K562 (cell line): ENCODE results near the gene CDCP1. TPM values are rescaled to one million over a fixed set of nuclear protein-coding genes. Genes with fewer than 3 reads are reported as not detected.

Experiments used
- BACH1 ChIP-seq: fragments of 200-800 bp; sonication (Bioruptor generic); IDR thresholded peaks from 2 replicates; pipeline ENCODE4 v1.6.1; 2016; ENCODE audit warnings: missing genetic modification characterization, missing compliant biosample characterization
- CEBPB ChIP-seq: fragments of 450-650 bp; IDR thresholded peaks from 2 replicates; pipeline ENCODE4 v1.6.1; 2016; ENCODE audit warnings: missing genetic modification characterization, missing compliant biosample characterization
- HOXB6 ChIP-seq: fragments of 250-450 bp; sonication (Bioruptor Pico); IDR thresholded peaks from 2 replicates; pipeline ENCODE4 v1.5.1; 2022; ENCODE audit warnings: mild to moderate bottlenecking, borderline replicate concordance
- MAZ ChIP-seq, 2 experiments: fragments of 450-650 bp in 1 of 2; sonication (generic) in 1 of 2; formaldehyde crosslinking; IDR thresholded peaks in 1 of 2; conservative IDR thresholded peaks in 1 of 2; 2 replicates each; pipeline versions ENCODE4 v1.4.0 to v1.5.0; 2020; ENCODE audit warnings: mild to moderate bottlenecking in 1 of 2, missing genetic modification reagents in 1 of 2
- MCM3 ChIP-seq: fragments of 450-650 bp; IDR thresholded peaks from 2 replicates; pipeline ENCODE4 v1.6.1; 2016
- RBFOX2 ChIP-seq: fragments of 200-400 bp; formaldehyde crosslinking; IDR thresholded peaks from 2 replicates; pipeline ENCODE4 v1.6.1; 2017; ENCODE audit warnings: low read depth, mild to moderate bottlenecking, low read length, moderate library complexity
- SP2 ChIP-seq: IDR thresholded peaks from 2 replicates; pipeline ENCODE4 v1.6.1; 2011; ENCODE audit warnings: mild to moderate bottlenecking, low read depth, low read length, moderate library complexity; ENCODE audit not compliant: poor library complexity, severe bottlenecking; ENCODE audit errors: extremely low read depth
- SRSF9 ChIP-seq: fragments of 200-400 bp; formaldehyde crosslinking; IDR thresholded peaks from 2 replicates; pipeline ENCODE4 v1.6.1; 2017; ENCODE audit warnings: low read depth, low read length, borderline replicate concordance
- ZNF175 ChIP-seq: fragments of 200-800 bp; sonication (Bioruptor generic); IDR thresholded peaks from 2 replicates; pipeline ENCODE4 v1.6.1; 2016; ENCODE audit warnings: low read depth, mild to moderate bottlenecking, missing genetic modification characterization, missing compliant biosample characterization
- polyA plus RNA-seq, 8 experiments: library from polyadenylated mRNA; depleted of rRNA in 4 of 8; stranded (reverse) in 5 of 8; unstranded in 3 of 8; fragments of >200 nt; fragmentation: Nextera tagmentation in 2 of 8; fragmentation: Illumina TruSeq in 1 of 8; extraction: Ambion mirVana in 2 of 8; extraction: Trizol in 1 of 8; gene quantifications; 2 replicates each; pipeline versions ENCODE4 v1.2.1 to v1.2.3, GENCODE V29; 2011 to 2014; ENCODE audit warnings: inconsistent platforms in 1 of 8, missing spikeins in 1 of 8
- total RNA-seq, 7 experiments: library from RNA; depleted of rRNA in 6 of 7; stranded (reverse); fragments of >200 nt in 6 of 7; fragmentation: Illumina TruSeq in 2 of 7; extraction: Trizol in 2 of 7; gene quantifications; 2 replicates each; pipeline versions ENCODE4 v1.2.1 to v1.2.3, GENCODE V29; 2011 to 2021; ENCODE audit warnings: low replicate concordance in 1 of 7
- TF ChIP-seq, protein P1 (sequence below), 2 experiments: fragments of 450-650 bp in 1 of 2; sonication (generic) in 1 of 2; formaldehyde crosslinking in 1 of 2; IDR thresholded peaks in 1 of 2; conservative IDR thresholded peaks in 1 of 2; 2 replicates each; pipeline versions ENCODE4 v1.6.1 to v1.8.1; 2016 to 2023; ENCODE audit warnings: mild to moderate bottlenecking in 2 of 2, moderate library complexity in 2 of 2, inconsistent platforms in 1 of 2, missing genetic modification reagents in 1 of 2
- TF ChIP-seq, protein P2 (sequence below), 2 experiments: fragments of 150-350 bp in 1 of 2; IDR thresholded peaks; 2 replicates each; pipeline ENCODE4 v1.6.1; 2012 to 2016; ENCODE audit warnings: low read depth in 2 of 2, low read length in 2 of 2, mild to moderate bottlenecking in 1 of 2, moderate library complexity in 1 of 2
- TF ChIP-seq, protein P3 (sequence below): fragments of 450-650 bp; IDR thresholded peaks from 2 replicates; pipeline ENCODE4 v1.6.1; 2017; ENCODE audit warnings: antibody characterized with exemption
- TF ChIP-seq, protein P4 (sequence below): fragments of 200-800 bp; sonication (Bioruptor generic); IDR thresholded peaks from 2 replicates; pipeline ENCODE4 v1.6.1; 2016; ENCODE audit warnings: missing genetic modification characterization, missing compliant biosample characterization

Gene CDCP1
- total and polyA plus RNA-seq, 9 of the 15 experiments (the other 6 are each of a cell fraction or from before 2014, with no cell fraction given): 3.9 to 16.4 (median 5.2) TPM

DNA sequence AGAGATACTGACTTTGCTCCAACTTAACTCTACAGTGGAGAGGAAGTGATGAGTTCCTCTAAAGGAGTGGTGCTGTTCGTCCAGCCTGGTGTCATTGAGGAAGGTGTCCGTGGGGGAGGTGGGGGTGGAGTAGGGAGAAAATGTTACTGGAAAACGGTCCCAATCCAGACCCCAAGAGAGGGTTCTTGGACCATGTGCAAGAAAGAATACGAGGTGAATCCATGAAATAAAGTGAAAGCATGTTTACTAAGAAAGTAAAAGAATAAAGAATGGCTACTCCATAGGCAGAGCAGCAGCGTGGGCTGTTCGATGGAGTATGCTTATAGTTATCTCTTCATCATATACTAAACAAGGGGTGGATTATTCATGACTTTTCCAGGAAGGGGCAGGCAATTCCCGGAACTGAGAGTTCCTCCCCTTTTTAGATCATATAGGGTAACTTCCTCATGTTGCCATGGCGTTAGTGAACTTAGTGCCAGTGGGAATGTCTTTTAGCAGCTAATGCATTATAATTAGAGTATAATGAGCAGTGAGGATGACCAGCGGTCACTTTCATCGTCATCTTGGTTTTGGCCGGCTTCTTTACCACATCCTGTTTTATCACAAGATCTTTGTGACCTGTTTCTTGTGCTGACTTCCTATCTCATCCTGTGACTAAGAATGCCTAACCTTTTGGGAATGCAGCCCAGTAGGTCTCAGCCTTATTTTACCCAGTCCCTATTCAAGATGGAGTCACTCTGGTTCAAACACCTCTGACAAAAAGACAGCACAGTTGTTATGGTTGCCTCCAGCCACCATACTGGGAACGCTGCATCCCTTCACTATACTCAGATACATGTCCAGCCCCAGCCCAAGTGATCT is 81.4 kb downstream of the CDCP1 start (continued):
- TF ChIP-seq MAZ (CRISPR knock-in tag; conservative IDR thresholded peaks at IDR 0.05 in 1 of 2, IDR thresholded peaks at IDR 0.05 in 1 of 2) (peak; percentile 57 to 100; a peak in 3 of 4 replicates), BACH1 (tag) (peak; percentile 100), ZNF175 (peak; percentile 100), SP2 (no peak), CEBPB (tag) (peak; percentile 95), HOXB6 (CRISPR knock-in tag) (peak; percentile 100), MCM3 (no peak), SRSF9 (no peak), RBFOX2 (peak; percentile 65)
- TF ChIP-seq, protein P1, sequence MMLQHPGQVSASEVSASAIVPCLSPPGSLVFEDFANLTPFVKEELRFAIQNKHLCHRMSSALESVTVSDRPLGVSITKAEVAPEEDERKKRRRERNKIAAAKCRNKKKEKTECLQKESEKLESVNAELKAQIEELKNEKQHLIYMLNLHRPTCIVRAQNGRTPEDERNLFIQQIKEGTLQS (IDR thresholded peaks at IDR 0.05): peak; percentile 86
- TF ChIP-seq, protein P1 (CRISPR knock-in tag; conservative IDR thresholded peaks at IDR 0.05): no peak; the same call in 1 of the 2 replicates
- TF ChIP-seq, protein P2, sequence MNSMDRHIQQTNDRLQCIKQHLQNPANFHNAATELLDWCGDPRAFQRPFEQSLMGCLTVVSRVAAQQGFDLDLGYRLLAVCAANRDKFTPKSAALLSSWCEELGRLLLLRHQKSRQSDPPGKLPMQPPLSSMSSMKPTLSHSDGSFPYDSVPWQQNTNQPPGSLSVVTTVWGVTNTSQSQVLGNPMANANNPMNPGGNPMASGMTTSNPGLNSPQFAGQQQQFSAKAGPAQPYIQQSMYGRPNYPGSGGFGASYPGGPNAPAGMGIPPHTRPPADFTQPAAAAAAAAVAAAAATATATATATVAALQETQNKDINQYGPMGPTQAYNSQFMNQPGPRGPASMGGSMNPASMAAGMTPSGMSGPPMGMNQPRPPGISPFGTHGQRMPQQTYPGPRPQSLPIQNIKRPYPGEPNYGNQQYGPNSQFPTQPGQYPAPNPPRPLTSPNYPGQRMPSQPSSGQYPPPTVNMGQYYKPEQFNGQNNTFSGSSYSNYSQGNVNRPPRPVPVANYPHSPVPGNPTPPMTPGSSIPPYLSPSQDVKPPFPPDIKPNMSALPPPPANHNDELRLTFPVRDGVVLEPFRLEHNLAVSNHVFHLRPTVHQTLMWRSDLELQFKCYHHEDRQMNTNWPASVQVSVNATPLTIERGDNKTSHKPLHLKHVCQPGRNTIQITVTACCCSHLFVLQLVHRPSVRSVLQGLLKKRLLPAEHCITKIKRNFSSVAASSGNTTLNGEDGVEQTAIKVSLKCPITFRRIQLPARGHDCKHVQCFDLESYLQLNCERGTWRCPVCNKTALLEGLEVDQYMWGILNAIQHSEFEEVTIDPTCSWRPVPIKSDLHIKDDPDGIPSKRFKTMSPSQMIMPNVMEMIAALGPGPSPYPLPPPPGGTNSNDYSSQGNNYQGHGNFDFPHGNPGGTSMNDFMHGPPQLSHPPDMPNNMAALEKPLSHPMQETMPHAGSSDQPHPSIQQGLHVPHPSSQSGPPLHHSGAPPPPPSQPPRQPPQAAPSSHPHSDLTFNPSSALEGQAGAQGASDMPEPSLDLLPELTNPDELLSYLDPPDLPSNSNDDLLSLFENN (IDR thresholded peaks at IDR 0.05; ENCODE audit: low read depth in 2 of 2, low read length in 2 of 2): peak in 1 of 2 experiments; percentile 39; a peak in 1 of 4 replicates
- TF ChIP-seq, protein P3, sequence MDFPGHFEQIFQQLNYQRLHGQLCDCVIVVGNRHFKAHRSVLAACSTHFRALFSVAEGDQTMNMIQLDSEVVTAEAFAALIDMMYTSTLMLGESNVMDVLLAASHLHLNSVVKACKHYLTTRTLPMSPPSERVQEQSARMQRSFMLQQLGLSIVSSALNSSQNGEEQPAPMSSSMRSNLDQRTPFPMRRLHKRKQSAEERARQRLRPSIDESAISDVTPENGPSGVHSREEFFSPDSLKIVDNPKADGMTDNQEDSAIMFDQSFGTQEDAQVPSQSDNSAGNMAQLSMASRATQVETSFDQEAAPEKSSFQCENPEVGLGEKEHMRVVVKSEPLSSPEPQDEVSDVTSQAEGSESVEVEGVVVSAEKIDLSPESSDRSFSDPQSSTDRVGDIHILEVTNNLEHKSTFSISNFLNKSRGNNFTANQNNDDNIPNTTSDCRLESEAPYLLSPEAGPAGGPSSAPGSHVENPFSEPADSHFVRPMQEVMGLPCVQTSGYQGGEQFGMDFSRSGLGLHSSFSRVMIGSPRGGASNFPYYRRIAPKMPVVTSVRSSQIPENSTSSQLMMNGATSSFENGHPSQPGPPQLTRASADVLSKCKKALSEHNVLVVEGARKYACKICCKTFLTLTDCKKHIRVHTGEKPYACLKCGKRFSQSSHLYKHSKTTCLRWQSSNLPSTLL: peak; percentile 65
- TF ChIP-seq, protein P4, sequence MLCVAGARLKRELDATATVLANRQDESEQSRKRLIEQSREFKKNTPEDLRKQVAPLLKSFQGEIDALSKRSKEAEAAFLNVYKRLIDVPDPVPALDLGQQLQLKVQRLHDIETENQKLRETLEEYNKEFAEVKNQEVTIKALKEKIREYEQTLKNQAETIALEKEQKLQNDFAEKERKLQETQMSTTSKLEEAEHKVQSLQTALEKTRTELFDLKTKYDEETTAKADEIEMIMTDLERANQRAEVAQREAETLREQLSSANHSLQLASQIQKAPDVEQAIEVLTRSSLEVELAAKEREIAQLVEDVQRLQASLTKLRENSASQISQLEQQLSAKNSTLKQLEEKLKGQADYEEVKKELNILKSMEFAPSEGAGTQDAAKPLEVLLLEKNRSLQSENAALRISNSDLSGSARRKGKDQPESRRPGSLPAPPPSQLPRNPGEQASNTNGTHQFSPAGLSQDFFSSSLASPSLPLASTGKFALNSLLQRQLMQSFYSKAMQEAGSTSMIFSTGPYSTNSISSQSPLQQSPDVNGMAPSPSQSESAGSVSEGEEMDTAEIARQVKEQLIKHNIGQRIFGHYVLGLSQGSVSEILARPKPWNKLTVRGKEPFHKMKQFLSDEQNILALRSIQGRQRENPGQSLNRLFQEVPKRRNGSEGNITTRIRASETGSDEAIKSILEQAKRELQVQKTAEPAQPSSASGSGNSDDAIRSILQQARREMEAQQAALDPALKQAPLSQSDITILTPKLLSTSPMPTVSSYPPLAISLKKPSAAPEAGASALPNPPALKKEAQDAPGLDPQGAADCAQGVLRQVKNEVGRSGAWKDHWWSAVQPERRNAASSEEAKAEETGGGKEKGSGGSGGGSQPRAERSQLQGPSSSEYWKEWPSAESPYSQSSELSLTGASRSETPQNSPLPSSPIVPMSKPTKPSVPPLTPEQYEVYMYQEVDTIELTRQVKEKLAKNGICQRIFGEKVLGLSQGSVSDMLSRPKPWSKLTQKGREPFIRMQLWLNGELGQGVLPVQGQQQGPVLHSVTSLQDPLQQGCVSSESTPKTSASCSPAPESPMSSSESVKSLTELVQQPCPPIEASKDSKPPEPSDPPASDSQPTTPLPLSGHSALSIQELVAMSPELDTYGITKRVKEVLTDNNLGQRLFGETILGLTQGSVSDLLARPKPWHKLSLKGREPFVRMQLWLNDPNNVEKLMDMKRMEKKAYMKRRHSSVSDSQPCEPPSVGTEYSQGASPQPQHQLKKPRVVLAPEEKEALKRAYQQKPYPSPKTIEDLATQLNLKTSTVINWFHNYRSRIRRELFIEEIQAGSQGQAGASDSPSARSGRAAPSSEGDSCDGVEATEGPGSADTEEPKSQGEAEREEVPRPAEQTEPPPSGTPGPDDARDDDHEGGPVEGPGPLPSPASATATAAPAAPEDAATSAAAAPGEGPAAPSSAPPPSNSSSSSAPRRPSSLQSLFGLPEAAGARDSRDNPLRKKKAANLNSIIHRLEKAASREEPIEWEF (CRISPR knock-in tag): peak; percentile 100
